ENCODE data around the gene ZNF185.
A peak's percentile ranks its signal among the peaks of the same experiment; 100 is the strongest.

The ZNF185 gene

DNA sequence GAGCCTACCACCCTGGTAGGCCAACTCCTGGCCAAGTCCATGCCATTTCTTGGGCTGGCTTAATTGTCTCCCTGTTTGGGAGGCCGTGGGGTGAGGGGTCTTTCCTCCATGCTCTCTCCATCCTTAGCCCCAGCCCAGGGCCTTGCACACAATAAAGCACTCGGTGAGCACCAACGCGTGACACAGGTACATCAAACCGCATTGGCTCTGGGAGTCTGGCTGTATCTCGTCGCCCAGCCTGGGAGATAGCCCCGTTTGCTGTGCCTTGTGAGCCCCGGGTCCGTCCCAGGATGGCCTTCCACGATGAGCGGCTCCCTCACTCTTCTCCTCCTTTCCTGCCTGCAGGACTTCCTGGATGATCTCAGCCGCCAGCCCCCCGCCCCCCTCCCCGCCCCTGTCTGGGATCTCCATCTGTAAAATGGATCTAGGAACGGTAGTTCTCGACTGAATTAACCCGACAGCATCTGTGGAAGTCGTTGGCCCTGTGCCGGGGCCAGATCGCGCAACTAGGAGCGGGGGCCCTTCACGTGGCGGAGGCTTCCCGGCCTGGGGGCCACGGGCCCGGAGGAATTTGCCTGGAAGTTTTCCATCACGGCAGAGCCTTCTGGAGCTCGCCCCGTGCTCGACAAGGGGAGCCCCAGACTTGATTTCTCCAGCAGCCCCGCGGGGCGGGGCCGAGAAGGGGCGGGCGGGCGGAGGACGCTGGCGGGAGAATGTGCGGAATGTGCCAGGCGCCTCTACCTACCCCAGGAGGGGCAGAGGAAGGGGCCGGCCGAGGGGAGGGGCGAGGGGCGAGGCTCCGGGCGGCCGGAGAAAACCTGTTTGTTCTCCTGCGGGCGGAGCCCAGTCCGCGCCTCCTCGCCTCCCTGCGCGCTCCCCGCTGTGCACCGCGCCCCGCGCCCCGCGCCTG is at the start of gene ZNF185:
Gene ZNF185 (plus strand): TSS at position 846 of the 910 bp plus-strand sequence. CDS start 16,423 bp downstream, outside the sequence.
- DNase-seq (ENCODE audit: low spot score): peak; percentile 30

DNA sequence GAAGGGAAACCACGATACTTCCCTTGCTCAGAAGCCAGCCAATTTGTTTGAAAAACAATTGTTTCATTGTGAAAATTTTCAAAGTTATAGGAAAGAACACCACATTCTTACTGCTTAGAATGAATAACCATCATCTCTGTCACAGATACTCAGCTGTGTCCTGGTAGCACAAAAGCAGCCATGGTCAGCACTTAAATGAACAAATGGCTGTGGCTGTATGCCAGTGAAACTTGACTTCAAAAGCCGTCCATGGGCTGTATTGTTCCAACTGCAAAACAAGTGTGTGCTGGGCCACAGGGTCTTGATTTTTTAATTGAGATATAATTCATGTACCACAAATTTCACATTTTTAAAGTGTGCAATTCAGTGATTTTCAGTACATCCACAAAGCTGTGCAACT is 47.4 kb upstream of the ZNF185 start:
- no peak for DNase-seq (ENCODE audit: low spot score)

DNA sequence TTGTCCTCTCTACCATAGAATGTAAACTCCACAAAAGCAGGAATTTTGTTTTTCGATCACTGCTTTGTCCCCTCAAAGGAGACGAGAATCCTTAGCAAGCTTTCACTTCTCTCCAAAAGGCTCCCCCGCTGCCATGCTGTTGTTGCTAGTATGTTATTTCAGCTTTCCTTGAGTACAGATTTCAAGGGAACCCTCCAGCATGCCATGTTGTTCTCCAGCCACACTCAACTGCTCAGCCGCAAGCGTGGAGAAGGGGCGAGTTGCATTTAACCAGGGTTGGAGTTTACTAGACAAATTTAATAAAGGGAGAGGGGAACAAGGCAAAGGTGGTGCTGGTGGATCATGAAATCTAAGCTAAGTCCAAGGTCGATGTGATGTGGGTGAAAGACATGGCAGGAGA is 43.9 kb upstream of the ZNF185 start:
- DNase-seq (ENCODE audit: low spot score): no peak

DNA sequence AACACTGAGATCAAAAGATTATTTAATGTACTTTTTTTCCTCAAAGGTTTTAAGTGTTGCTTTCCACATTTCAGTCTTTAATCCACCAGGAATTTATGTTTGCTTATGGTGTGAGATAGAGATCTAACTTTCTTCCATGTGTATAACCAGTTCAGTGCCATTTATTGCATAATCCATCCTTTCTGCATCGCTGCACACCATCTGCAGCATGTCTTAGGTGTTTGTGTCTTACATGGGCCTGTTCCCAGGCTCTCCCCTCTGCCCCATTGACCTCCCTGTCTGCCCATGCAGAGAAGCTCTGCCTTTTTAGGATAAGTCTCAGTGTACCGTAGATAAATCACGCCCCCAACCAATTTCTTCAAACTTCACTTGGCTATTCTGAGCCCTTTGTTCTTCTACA is 36.8 kb upstream of the ZNF185 start:
- DNase-seq (ENCODE audit: low spot score): no peak

DNA sequence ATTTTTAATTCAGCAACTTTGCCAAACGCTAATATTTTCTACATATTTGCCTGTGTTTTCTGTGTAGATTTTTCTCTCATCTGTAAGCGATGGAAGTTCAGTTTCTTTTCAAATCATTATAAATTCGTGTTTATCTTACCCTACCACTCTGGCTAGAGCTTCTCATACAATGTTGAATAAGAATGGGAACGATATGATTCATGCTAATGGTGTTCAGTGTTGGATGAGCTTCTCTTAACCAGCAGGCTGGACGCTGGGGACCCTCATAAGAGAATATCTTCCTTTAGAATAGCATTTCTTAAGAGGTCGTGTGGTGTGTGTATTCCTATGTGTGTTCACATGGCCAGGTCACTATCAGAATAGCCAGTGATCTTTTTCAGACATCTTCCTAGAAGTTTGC is 36.0 kb upstream of the ZNF185 start:
- DNase-seq (ENCODE audit: low spot score): no peak

DNA sequence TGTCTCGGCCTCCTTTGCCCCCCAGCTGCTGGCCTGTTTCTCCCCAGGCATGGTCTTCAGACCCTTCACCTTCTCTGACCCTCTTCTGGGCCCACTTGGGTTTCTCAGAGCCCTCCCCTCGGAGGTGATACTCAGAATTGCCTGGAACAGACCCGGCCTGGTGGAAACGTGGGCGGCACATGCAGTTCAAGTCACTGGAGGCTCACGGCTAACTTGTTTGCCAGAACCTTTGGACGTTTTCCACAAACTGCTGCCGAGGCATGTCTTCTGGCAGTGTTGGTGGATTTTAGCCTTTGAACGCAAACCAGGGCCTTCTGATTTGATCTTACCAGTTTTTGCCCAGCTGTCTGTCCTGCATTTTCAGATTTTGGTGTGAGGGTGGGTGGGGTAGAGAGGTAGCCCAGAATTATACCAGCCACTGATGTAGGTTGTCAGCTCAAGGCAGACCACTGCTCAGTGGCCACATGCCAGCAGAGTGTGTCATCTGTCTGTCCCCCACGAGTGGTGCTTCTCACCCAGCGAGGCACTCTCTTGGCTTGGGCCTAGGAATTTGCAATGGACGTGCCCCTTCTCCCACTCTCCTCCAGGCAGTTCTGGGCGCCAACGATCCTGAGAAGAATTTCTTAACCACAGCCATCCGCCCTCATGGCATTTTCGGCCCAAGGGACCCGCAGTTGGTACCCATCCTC is 32.5 kb upstream of the ZNF185 start:
- DNase-seq (ENCODE audit: low spot score): no peak

DNA sequence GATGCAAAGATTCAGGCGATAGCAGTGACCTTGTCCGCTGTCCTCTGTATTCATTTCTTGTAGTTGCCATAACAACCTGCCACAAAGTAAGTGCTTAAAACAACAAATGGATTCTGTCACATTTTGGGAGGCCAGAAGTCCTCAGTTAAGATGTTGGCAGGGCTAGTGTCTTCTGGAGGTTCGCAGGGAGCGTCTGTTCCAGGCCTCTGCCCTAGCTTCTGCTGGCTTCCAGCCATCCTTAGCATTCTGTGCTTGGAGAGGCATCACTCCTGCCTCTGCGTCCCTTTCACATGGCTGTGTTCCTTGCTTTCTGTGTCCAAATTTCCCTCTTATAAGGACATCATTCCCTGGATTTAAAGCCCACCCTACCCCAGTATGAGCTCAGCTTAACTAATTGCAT is 31.5 kb upstream of the ZNF185 start:
- DNase-seq (ENCODE audit: low spot score): no peak

DNA sequence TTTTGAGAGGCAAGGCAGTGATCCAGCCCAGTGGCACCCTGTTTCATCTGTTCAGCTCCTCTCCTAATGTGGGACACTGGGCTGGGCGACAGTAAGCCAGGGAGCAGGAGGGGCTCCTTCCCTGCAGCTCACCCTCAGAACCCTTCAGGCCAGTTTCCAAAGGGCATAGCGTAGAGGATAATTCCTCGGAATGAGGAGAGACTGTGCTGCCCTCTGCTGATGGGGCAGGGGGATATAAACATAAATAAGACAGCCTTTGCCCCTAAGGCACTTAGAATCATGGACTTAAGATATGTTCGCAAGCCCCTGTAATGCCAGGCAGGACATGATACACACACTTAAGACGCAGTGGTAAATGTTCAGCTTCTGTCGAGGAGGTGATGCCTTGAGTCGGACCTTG is 27.9 kb upstream of the ZNF185 start:
- no peak for DNase-seq (ENCODE audit: low spot score)

DNA sequence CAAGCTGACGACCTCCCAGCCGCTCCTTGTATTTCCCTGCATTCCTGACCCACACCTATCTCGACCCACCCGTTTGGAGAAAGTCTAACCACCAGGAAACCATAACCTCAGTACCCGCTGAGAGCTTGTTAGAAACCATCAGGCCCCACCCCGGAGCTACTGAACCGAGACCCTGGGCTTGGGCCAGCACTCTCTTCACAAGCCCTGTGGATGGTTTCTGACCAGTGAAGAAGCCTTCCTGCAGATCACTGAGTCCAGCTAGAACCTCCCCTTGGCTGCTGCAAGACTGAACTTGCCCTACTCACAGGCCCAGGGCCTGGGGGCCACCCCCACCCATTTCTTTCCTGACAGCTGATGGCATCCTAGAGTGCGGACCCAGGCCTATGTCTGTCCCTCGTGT is 26.6 kb upstream of the ZNF185 start:
- no peak for DNase-seq (ENCODE audit: low spot score)

DNA sequence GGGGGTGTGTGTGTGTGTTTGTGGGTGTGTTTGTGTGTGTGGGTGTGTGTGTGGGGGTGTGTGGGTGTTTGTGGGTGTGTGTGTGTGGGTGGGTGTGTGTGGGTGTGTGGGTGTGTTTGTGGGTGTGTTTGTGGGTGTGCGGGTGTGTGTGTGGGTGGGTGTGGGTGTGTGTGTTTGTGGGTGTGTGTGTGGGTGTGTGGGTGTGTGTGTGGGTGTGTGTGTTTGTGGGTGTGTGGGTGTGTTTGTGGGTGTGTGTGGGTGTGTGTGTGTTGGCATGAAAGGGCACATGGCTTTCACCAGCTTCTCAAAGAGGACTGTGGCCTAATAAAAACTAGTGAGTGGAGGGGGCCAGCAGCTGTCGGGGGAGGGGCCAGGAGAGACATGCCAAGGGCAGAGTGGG is 25.3 kb upstream of the ZNF185 start:
- DNase-seq (ENCODE audit: low spot score): no peak

DNA sequence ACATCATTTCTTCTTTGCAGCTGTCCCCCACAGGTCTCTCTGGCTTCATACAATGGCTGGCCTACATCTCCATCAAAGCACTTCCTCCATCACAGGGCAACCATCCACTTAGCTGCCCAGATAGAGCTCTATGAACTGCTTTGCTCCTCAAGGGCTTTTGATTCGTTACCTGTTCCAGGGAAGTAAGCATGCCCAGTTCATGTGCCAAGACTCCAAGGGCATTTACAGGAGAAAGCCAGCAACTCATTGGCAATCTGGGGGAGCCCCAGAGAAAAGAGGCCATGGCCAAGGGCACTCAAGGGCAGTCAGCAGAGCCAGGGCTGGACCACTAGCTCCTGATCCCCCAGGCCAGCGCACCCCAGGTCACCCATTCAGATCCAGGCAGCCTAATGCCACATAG is 24.5 kb upstream of the ZNF185 start:
- DNase-seq (ENCODE audit: low spot score): no peak

DNA sequence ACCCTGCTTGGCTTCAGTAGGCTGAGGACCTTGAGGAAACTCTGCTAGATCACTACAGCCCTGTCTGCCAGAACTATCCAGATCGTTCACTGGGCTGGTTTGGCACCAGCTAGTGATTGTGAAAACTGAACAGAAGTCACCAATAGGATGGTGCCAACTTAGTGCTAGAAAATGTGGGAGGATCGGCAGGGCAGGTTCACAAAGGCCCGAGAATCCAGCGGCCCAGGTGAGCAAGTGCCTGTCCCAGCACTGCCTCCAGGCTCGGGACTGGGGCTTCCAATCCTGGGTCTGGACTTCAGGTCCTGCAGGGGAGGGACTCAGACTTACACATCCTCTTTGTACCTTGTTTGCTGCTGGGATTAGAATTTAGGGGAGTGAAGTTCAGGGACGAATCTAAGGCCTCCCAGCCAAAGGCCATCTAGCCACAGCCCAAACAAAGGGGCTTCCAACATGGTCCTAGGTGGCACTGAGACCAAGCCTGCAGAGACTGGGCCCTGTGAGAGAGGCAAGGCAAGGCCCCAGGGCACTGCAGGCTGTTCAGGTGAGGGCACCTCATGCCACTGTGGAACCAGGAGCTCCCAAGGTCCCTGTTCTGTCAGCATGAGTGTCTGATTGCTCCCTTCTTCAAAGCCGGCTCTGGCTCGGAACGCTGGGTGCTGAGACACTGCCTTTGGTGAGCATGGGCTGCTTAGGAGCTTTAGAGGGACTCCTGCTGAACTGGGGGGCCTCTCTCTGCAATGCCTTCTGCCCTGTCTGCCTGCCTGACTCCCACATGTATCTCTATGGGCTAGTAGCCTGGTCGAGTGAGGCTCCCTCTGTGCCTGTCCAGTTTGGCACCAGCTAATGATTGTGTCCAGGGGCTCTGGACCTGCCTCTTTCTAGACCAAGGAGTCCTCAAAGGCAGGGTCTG is 20.7 kb upstream of the ZNF185 start:
- no peak for DNase-seq (ENCODE audit: low spot score)

DNA sequence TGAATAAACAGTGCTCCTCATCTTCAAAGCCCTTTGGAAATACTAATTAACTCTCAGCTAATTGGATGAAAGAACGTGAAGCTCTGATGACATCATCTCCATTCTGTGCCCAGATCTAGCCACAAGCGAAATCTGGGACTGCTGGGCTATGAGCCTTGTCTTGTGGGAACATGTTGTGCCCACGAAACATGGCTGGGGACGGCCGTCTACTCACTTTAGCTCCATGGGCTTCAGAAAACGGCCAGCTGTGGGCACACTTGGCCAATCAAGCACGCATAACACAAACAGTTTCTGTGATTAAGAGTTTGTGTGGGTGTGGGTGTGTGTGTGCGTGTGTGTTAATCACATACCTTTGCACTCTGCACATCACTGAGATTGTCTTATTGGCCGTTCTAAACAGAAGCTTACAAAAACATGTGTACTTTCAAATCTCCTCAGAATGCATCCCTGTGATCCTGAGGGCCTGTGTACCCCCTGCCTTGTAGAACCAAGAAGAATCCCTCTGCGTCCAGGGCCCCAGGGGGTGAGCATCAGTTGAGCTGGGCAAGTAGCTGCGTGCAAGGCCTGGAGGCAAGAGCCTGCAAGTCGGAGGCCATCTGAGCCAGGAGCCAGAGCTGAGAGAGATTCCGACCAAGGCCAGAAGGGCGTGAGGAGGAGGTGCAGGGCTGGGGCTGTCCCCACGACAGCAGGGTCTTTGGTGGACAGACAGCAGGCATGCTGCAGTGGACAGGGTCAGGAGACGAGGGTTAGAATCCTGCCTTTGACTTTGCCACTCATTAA is 18.7 kb upstream of the ZNF185 start:
- no peak for DNase-seq (ENCODE audit: low spot score)

DNA sequence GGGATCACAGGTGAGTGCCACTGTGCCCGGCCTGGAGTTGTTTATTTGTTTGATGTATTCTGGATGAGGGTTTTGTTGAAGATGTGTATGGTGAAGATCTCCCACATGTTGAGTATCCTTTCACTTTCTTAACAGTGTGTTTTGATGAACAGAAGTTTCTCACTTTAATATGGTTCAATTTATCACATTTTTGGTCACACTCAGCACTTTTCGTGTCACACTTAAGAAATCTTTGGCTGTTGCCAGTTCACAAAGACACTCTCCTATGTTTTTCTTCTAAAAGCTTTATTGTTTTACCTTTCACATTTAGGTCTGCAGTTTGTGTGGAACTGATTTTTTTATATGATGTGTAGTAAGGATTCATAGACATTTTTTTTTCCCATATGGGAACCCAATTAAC is 16.6 kb upstream of the ZNF185 start:
- no peak for DNase-seq (ENCODE audit: low spot score)

DNA sequence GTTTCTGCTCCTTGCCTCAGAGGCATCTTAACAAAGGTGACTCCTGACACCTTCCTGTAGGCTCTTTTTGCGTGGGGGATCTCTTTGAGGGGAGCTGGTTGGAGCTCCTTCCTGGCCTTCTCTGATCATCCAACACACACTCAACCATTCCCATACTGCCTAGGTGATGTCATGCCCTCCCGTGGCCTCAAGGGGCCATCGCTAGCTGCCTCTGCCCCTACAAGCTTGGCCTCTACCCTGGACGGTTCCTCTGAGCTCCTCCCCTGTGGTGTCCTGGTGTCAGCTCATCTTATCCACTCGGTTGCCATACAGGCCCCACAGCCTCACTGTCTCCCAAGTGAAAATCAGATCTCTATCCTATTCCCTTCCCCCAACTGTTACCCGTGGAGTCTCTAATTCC is 13.7 kb upstream of the ZNF185 start:
- DNase-seq (ENCODE audit: low spot score): no peak

DNA sequence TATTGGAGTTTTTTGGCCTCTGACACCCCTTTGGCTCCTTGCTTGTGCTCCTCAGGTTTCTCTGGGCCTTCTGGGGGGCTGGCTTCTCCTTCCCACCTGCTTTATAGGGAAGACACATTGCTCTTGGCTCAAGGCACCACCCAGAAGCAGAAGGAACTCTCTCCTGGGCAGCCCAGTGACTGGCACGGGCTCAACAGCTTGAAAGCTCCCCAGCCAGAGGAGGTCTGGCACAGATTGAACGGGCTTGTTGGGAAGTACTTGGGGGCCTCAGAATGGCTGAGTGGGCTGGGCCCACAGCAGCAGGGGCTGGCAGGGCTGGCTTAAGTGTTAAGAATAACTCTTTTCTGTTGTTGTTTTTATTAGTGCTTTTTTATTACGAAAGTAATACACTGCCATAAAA is 11.2 kb upstream of the ZNF185 start:
- no peak for DNase-seq (ENCODE audit: low spot score)

DNA sequence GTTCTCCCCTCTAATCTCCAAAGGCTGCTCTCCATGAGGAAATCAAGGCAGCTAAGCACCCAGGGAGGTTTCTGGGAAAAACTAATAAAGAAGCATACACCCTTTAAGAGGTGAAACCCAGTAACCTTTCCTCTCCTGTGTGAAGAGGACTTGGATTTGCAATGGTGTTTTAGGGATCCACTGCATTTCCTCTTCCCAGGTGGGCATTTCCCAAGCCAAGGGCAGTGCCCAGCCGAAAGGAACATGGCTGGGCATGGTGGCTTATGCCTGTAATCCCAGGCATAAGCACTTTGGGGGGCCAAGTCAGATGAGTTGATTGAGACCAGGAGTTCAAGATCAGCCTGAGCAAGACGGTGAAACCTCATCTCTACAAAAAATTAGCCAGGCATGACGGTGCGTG is 5.4 kb upstream of the ZNF185 start:
- DNase-seq (ENCODE audit: low spot score): no peak

DNA sequence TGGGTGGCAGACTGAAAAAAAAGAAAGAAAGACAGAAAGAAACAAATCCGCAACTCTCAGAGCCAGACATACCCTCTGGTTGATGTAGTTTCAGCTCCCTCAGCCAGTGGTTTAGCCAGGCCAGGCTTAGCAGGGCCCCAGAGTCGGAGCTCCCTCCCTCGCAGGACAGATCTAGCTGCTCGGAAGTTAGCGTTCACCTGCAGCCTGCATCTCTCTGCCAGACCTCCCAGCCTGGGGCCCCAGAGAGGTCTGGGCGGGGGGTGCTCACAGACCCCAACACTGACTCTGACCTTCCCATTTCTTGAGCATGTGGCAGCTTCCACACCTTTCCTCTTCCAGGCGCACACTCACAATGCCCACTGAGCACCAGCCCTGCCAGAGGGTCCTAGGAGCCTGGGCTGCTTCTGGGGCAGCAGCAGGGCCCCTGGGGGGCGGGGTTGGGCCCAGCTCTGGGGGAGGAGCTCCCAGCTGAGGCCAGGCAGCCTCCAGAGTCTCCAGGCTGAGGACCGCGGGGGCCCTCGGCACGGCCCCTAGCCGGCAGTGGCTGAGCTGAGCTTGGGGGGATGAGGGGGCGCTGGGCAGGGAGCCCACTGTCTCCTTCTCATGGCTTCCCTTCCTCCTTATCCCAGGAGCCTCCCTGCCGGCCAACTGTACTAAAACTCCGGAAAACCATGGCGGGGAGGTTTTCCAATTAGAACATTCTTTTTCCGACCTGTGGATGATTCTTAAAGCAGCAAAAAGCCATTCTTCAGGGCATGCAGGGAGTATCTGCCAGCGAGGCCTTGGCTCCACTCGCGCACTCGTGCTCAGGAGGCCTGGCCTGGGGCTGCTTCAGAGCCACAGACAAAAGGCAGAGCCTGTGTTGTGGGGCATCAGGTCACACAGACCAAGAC is 4.6 kb upstream of the ZNF185 start:
- no peak for DNase-seq (ENCODE audit: low spot score)

DNA sequence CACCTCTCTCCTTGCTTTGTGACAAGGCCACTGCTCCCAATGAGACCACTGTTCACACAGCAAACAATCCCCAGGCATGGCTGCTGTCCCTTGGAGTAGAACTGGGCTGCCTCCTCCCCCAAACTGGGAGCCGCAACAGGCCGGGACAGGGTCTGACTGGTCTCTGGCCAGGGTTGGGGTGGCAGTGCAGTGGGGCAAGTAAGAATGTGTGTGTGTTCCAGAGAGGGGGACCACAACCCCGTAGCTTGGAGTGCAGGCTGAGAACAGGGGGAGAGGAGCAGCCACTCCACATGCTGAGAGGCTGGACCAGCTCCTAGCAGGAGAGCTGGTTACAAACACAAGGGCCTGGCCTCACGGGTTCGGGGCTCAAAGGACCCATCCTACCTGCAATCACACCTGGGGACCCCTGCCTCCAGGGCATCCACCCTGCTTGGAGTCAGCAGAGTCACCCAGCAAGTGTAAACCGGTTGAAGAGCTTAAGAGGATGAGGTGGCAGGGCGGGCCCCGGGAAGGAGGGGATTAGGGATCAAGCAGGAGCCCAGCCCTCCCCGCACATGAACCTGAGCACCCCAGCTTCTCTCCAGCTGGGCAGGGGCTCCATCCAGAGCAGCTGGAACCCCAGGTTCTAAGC is 3.8 kb upstream of the ZNF185 start:
- no peak for DNase-seq (ENCODE audit: low spot score)

DNA sequence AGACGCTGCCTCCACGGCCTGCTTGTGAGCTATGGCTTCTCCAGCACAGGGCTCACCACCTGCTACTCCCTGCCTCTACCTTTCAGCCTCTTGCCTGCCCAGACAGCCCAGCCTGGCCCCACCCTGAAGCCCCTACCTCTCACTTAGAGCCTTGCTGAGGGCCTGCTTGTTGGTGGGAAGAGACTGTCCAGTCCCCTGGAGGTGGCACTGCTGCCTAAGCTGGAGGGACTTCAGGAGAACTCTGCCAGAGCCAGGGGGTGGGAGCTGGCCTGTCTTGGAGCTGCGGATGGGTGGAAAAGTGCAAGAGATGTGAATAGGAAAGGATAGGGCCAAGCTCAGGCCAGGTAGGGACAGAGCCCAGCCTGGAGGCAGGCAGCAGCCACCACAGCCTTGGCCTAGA is 2.7 kb upstream of the ZNF185 start:
- DNase-seq (ENCODE audit: low spot score): no peak
